HG03469 (cell line): ENCODE results near the gene ICE2.

Experiments
- ATAC-seq: cut with Tn5 transposase; IDR thresholded peaks from one replicate; pipeline ENCODE4 v1.9.1; 2021; ENCODE audit warnings: mild to moderate bottlenecking, moderate library complexity, moderate number of reproducible peaks; ENCODE audit not compliant: unreplicated experiment

The ICE2 gene

GRCh38 chr15:60478566-60479360 lies at the start of gene ICE2:
Gene ICE2 (minus strand): TSS chr15:60479142. CDS start chr15:60477977, 1,165 bp downstream.
- ATAC-seq = peak; percentile 68

GRCh38 chr15:60528530-60528929 lies 49.6 kb upstream of the ICE2 start:
- ATAC-seq = no peak

GRCh38 chr15:60527456-60527855 lies 48.5 kb upstream of the ICE2 start:
- no peak for ATAC-seq

GRCh38 chr15:60526127-60526616 lies 47.2 kb upstream of the ICE2 start:
- no peak for ATAC-seq

GRCh38 chr15:60525341-60526039 lies 46.5 kb upstream of the ICE2 start:
- ATAC-seq = no peak

GRCh38 chr15:60523056-60523455 lies 44.1 kb upstream of the ICE2 start:
- ATAC-seq = no peak

GRCh38 chr15:60520825-60521368 lies 42.0 kb upstream of the ICE2 start:
- ATAC-seq = no peak

- no peak for ATAC-seq
Observed at GRCh38 chr15:60520013-60520824, 41.3 kb upstream of the ICE2 start.

GRCh38 chr15:60519218-60519617 lies 40.3 kb upstream of the ICE2 start:
- no peak for ATAC-seq

- no peak for ATAC-seq
Observed at GRCh38 chr15:60518511-60518910, 39.6 kb upstream of the ICE2 start.

- no peak for ATAC-seq
Observed at GRCh38 chr15:60514261-60514881, 35.4 kb upstream of the ICE2 start.

- no peak for ATAC-seq
Observed at GRCh38 chr15:60513676-60514075, 34.7 kb upstream of the ICE2 start.

GRCh38 chr15:60512937-60513336 lies 34.0 kb upstream of the ICE2 start:
- no peak for ATAC-seq

GRCh38 chr15:60511351-60512031 lies 32.5 kb upstream of the ICE2 start:
- ATAC-seq = no peak

GRCh38 chr15:60510006-60510405 lies 31.1 kb upstream of the ICE2 start:
- no peak for ATAC-seq

- ATAC-seq = no peak
Observed at GRCh38 chr15:60509470-60509869, 30.5 kb upstream of the ICE2 start.

- no peak for ATAC-seq
Observed at GRCh38 chr15:60508442-60508841, 29.5 kb upstream of the ICE2 start.

- peak; percentile 65 for ATAC-seq
Observed at GRCh38 chr15:60507596-60508424, 28.9 kb upstream of the ICE2 start.

- ATAC-seq = no peak
Observed at GRCh38 chr15:60496853-60497252, 17.9 kb upstream of the ICE2 start.
